ENCODE data around the gene LRCOL1. TPM values are rescaled to one million over a fixed set of nuclear protein-coding genes. Genes with fewer than 3 reads are reported as not detected.

LRCOL1 gene
- total RNA-seq, 1 experiment from 2014 or later: not detected

DNA sequence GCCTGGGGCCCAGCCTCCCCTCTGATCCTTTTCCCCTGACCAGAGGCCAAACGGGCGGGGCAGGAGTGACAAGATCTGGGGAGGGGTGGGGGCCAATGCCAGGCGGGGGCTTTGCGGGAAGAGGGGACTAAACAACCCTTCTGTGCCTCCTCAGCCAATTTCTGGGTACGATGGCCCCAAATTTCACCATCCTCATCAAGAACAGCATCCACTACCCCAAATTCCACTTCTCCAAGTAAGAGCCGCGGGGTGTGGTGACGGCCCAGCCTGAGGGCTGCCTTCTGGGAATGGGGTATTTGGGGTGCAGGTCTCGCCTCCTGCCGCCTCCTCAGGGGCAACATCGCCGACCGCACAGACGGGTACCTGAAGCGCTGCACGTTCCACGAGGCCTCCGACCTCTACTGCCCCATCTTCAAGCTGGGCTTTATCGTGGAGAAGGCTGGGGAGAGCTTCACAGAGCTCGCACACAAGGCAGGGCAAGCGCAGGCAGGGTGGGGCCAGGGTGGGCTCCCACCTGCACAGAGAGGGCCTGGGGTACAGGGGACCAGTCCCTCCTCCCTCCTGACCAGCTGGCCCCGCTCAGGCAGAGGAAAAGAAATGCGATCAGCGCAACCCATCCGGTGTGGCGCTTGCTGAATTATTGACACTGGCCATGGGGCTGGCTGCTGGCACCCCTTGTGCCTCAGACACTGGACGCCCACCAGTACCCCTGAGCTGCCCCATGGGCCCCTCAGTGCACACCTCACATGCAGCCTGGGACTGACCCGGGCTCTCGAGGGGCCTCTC lies 9.9 kb upstream of the LRCOL1 start:
- Histone ChIP-seq H3K27me3 (replicated peaks; ENCODE audit: control insufficient read depth, insufficient read depth, low read length) (no peaks in the 10 kb centered on the region), H3K4me1 (peaks cover 16% of the 10 kb centered on the region), H3K9me3 (peaks cover 19% of the 10 kb centered on the region), H3K36me3 (ENCODE audit: control insufficient read depth, insufficient read depth, low read length) (peaks cover 2% of the 10 kb centered on the region), H3K4me3 (ENCODE audit: low read depth, low read length) (no peak overlapping the region)
- ChIA-PET POLR2A (no interaction called here), CTCF (no interaction called here)
- DNase-seq: no peak
- TF ChIP-seq, protein P1, sequence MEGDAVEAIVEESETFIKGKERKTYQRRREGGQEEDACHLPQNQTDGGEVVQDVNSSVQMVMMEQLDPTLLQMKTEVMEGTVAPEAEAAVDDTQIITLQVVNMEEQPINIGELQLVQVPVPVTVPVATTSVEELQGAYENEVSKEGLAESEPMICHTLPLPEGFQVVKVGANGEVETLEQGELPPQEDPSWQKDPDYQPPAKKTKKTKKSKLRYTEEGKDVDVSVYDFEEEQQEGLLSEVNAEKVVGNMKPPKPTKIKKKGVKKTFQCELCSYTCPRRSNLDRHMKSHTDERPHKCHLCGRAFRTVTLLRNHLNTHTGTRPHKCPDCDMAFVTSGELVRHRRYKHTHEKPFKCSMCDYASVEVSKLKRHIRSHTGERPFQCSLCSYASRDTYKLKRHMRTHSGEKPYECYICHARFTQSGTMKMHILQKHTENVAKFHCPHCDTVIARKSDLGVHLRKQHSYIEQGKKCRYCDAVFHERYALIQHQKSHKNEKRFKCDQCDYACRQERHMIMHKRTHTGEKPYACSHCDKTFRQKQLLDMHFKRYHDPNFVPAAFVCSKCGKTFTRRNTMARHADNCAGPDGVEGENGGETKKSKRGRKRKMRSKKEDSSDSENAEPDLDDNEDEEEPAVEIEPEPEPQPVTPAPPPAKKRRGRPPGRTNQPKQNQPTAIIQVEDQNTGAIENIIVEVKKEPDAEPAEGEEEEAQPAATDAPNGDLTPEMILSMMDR (IDR thresholded peaks at IDR 0.05; ENCODE audit: insufficient read depth in 1 of 2, low read depth in 1 of 2, low read length in 1 of 2, severe bottlenecking in 1 of 2, unreplicated experiment in 1 of 2): no peak
- BruUV-seq (replicated peaks): no TSS peak
- Mint-ChIP-seq H3K4me1 (ENCODE audit: low read depth, unreplicated experiment) (peaks cover 25% of the 10 kb centered on the region), H3K27me3 (ENCODE audit: insufficient read depth, unreplicated experiment) (peaks cover 2% of the 10 kb centered on the region), H3K27ac (ENCODE audit: unreplicated experiment) (no peak overlapping the region), H3K4me3 (ENCODE audit: unreplicated experiment) (no peak overlapping the region), H3K9me3 (ENCODE audit: unreplicated experiment) (no peaks in the 10 kb centered on the region), H3K36me3 (ENCODE audit: insufficient read depth, unreplicated experiment) (peaks cover 67% of the 10 kb centered on the region)
- intact Hi-C loops (cut with micrococcal nuclease; ENCODE audit: unreplicated experiment): no loop called here

DNA sequence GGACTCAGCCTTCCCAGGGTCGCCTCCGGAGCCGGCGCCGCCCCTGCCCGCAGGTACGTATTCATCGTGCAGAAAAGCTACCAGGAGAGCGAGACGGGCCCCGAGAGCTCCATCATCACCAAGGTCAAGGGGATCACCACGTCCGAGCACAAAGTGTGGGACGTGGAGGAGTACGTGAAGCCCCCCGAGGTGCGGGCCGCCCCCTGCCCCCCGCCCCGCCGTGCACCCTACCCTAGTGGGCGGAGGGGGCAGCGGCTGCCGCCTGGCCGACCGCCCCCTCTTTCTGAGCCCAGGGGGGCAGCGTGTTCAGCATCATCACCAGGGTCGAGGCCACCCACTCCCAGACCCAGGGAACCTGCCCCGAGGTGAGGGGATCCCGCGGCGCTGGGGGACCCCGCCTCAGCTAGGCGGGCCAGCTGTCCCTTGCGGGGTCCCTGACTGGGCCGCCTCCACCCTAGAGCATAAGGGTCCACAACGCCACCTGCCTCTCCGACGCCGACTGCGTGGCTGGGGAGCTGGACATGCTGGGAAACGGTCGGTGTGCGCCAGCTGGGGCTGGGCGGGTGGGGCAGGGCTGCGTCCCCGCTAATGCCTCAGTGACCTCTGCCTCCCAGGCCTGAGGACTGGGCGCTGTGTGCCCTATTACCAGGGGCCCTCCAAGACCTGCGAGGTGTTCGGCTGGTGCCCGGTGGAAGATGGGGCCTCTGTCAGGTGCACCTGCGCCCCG lies 9.2 kb upstream of the LRCOL1 start:
- Mint-ChIP-seq H3K27ac (ENCODE audit: unreplicated experiment) (no peak overlapping the region), H3K36me3 (ENCODE audit: insufficient read depth, unreplicated experiment) (peaks cover 59% of the 10 kb centered on the region), H3K4me1 (ENCODE audit: low read depth, unreplicated experiment) (peaks cover 20% of the 10 kb centered on the region), H3K4me3 (ENCODE audit: unreplicated experiment) (no peak overlapping the region), H3K27me3 (ENCODE audit: insufficient read depth, unreplicated experiment) (peaks cover 2% of the 10 kb centered on the region), H3K9me3 (ENCODE audit: unreplicated experiment) (no peaks in the 10 kb centered on the region)
- TF ChIP-seq, protein P1 (IDR thresholded peaks at IDR 0.05; ENCODE audit: insufficient read depth in 1 of 2, low read depth in 1 of 2, low read length in 1 of 2, severe bottlenecking in 1 of 2, unreplicated experiment in 1 of 2): no peak
- CTCF ChIA-PET: no interaction called here
- Histone ChIP-seq H3K36me3 (ENCODE audit: control insufficient read depth, insufficient read depth, low read length) (peaks cover 2% of the 10 kb centered on the region), H3K4me1 (peaks cover 16% of the 10 kb centered on the region), H3K27me3 (replicated peaks; ENCODE audit: control insufficient read depth, insufficient read depth, low read length) (no peaks in the 10 kb centered on the region), H3K9me3 (peaks cover 19% of the 10 kb centered on the region), H3K4me3 (ENCODE audit: low read depth, low read length) (no peak overlapping the region)
- no TSS peak for BruUV-seq (replicated peaks)
- intact Hi-C loops (cut with micrococcal nuclease; ENCODE audit: unreplicated experiment): no loop called here
- no peak for DNase-seq
- POLR2A ChIA-PET: no interaction called here

DNA sequence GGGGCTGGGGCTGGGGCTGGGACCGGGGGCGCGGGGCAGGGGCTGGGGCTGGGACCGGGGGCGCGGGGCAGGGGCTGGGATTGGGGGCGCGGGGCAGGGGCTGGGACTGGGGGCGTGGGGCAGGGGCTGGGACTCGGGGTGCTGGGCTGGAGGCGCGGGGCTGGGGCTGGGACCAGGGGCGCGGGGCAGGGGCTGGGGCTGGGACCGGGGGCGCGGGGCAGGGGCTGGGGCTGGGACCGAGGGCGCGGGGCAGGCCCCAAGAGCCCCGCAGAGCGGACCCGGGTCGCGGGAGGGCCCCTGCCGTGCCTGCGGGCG lies 8.6 kb upstream of the LRCOL1 start:
- peaks cover 16% of the 10 kb centered on the region for H3K4me1 ChIP-seq
- BruUV-seq (replicated peaks): no TSS peak
- Mint-ChIP-seq H3K27ac (ENCODE audit: unreplicated experiment) (no peak overlapping the region), H3K9me3 (ENCODE audit: unreplicated experiment) (no peaks in the 10 kb centered on the region), H3K4me1 (ENCODE audit: low read depth, unreplicated experiment) (peaks cover 20% of the 10 kb centered on the region), H3K4me3 (ENCODE audit: unreplicated experiment) (no peak overlapping the region), H3K36me3 (ENCODE audit: insufficient read depth, unreplicated experiment) (peaks cover 57% of the 10 kb centered on the region), H3K27me3 (ENCODE audit: insufficient read depth, unreplicated experiment) (peaks cover 2% of the 10 kb centered on the region)
- no peaks in the 10 kb centered on the region; the same call in 1 of the 2 replicates for H3K36me3 ChIP-seq (ENCODE audit: control insufficient read depth, insufficient read depth, low read length)
- H3K27me3 ChIP-seq (replicated peaks; ENCODE audit: control insufficient read depth, insufficient read depth, low read length): no peaks in the 10 kb centered on the region
- CTCF ChIA-PET: no interaction called here
- POLR2A ChIA-PET: interaction anchor here (0.6 kb wide), 1 partner anchor 20 kb away, joined by 3 read pairs; no protein-coding TSS in a partner anchor
- H3K4me3 ChIP-seq (ENCODE audit: low read depth, low read length): no peak overlapping the region
- TF ChIP-seq, protein P1 (IDR thresholded peaks at IDR 0.05; ENCODE audit: insufficient read depth in 1 of 2, low read depth in 1 of 2, low read length in 1 of 2, severe bottlenecking in 1 of 2, unreplicated experiment in 1 of 2): no peak
- intact Hi-C loops (cut with micrococcal nuclease; ENCODE audit: unreplicated experiment): no loop called here
- H3K9me3 ChIP-seq: peaks cover 19% of the 10 kb centered on the region
- DNase-seq: no peak
